GM19372 (cell line): ENCODE data around the gene FBXL3.

Experiments
- ATAC-seq: cut with Tn5 transposase; IDR thresholded peaks from one replicate; pipeline ENCODE4 v1.9.1; 2021; ENCODE audit warnings: mild to moderate bottlenecking, low read depth, moderate library complexity; ENCODE audit not compliant: unreplicated experiment

The FBXL3 gene

DNA sequence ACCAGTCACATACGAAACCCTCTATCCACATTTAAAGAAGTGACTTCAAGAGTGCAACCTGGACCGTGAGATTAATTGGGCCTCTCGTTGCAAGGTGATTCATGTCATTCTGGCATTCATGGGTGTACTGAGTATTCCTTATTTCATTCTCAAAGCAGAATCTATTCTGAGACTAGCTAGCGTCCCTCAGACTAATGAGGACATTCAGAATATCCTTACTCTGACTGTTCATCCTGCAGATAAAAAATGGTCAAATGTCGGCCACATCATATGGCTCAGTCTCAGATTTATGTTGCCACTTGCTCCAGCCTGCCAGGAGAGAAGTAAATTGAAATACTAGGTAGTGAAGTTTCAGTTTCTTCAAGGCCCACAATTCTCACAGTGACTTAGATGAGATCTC lies 71.3 kb downstream of the FBXL3 start:
- ATAC-seq = no peak
